ENCODE measurements around the gene TRMT44.
"Not testable (repeated sequence)": the region's sequence is repeated elsewhere in the genome, so short reads cannot be mapped to it uniquely, and the experiment has no call there.

TRMT44 gene

GRCh38 chr4:8406887-8407286, 33.7 kb upstream of the TRMT44 start:
- DNase-seq: not testable (repeated sequence)

- DNase-seq: no peak
These were observed 33.3 kb upstream of the TRMT44 start for GRCh38 chr4:8407316-8407715.

- no peak for DNase-seq
These were observed 32.8 kb upstream of the TRMT44 start for GRCh38 chr4:8407756-8408155.

- peak; percentile 69 for DNase-seq
These were observed 31.1 kb upstream of the TRMT44 start for GRCh38 chr4:8409264-8410065.

GRCh38 chr4:8410066-8410625, 30.4 kb upstream of the TRMT44 start:
- no peak for DNase-seq

GRCh38 chr4:8410641-8411271, 29.8 kb upstream of the TRMT44 start:
- no peak for DNase-seq

- DNase-seq: no peak
These were observed 29.0 kb upstream of the TRMT44 start for GRCh38 chr4:8411351-8412180.

- DNase-seq: no peak
These were observed 28.3 kb upstream of the TRMT44 start for GRCh38 chr4:8412288-8412687.

- DNase-seq: peak; percentile 28
These were observed 26.2 kb upstream of the TRMT44 start for GRCh38 chr4:8414377-8414776.

- no peak for DNase-seq
These were observed 23.4 kb upstream of the TRMT44 start for GRCh38 chr4:8417071-8417614.

GRCh38 chr4:8419222-8420041, 21.1 kb upstream of the TRMT44 start:
- DNase-seq: no peak

- not testable (repeated sequence) for DNase-seq
These were observed 20.4 kb upstream of the TRMT44 start for GRCh38 chr4:8420151-8420550.

GRCh38 chr4:8422327-8422726, 18.2 kb upstream of the TRMT44 start:
- no peak for DNase-seq

GRCh38 chr4:8422786-8423185, 17.8 kb upstream of the TRMT44 start:
- no peak for DNase-seq

GRCh38 chr4:8427262-8427661, 13.3 kb upstream of the TRMT44 start:
- DNase-seq: no peak

- no peak for DNase-seq
These were observed 12.8 kb upstream of the TRMT44 start for GRCh38 chr4:8427761-8428287.

- peak; percentile 87 for DNase-seq
These were observed 12.1 kb upstream of the TRMT44 start for GRCh38 chr4:8428288-8429097.

GRCh38 chr4:8431553-8431952, 9.0 kb upstream of the TRMT44 start:
- no peak for DNase-seq

- DNase-seq: no peak
These were observed 7.4 kb upstream of the TRMT44 start for GRCh38 chr4:8433136-8433535.

GRCh38 chr4:8434251-8435073, 6.1 kb upstream of the TRMT44 start:
- no peak for DNase-seq

Measured in activated gamma-delta T cell (primary cell).